Measurements from ENCODE around the gene TMEM63A.
A peak's percentile ranks its signal among the peaks of the same experiment; 100 is the strongest.

TMEM63A gene

GRCh38 chr1:225923692-225924555 lies 41.7 kb upstream of the TMEM63A start, which contains the start of gene PYCR2:
PYCR2 (minus strand) TSS chr1:225924250; CDS start chr1:225924110, 140 bp downstream.
- TF ChIP-seq CTCF (IDR thresholded peaks at IDR 0.05; ENCODE audit: low read length, missing control alignments): no peak
- peak within 1 kb of the TSS; percentile 73 for H3K4me3 ChIP-seq (replicated peaks; ENCODE audit: low read depth, low read length)
- peak; percentile 97 for DNase-seq (ENCODE audit: low read depth)

GRCh38 chr1:225923381-225923691 lies 41.2 kb upstream of the TMEM63A start:
- TF ChIP-seq CTCF (IDR thresholded peaks at IDR 0.05; ENCODE audit: low read length, missing control alignments): no peak

DNA sequence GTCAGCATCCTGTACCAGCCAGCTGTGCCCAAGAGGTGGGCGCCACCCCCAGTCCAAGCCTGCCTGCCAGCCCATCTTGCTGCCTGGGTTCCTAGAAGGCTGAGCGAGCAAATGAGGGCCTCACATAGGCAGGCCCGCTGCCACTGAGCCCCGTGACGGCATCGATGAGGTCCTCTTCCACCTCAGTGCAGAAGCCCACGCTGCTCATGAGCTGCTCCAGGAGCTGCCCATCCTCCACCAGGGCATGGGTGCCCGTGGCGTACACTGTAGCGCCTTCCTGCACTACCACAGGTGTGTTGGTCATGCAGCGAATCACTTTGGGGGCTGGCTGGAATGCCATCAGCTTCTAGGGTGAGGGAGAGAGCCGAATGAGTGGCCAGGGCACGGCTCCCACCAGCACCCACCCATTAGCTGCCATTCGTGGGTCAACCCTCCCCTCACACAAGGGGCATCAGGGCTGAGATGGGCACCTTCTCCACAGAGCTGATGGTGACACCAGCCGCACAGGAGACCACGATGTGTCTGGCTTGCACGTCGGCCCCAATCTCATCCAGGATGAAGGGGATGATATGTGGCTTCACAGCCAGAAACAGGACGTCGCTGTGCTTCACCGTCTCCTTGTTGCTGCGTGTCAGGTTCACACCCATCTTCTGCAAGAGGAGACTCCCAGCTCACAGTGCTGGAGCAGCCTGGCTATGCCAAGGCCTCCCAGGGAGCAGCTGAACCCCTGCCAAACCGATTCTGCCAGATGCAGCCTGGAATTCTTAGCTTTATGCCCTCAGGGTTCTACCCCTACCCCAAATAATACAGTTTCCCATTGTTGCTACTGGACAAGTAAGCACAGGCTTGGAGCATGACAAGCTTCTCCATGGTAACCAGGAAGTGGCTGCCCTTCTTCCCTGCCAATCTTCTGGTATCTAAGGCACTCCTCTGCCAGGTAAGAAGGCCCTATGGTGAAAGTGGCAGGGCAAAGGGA lies 39.8 kb upstream of the TMEM63A start:
- no peak for TF ChIP-seq CTCF (IDR thresholded peaks at IDR 0.05; ENCODE audit: low read length, missing control alignments)
- DNase-seq (ENCODE audit: low read depth): no peak
- no peak overlapping the region for H3K4me3 ChIP-seq (replicated peaks; ENCODE audit: low read depth, low read length)

More at GRCh38 chr1:225923381-225923691, 41.2 kb upstream of the TMEM63A start:
- DNase-seq (ENCODE audit: low read depth): no peak
- peak overlapping the region; percentile 73 for H3K4me3 ChIP-seq (replicated peaks; ENCODE audit: low read depth, low read length)

DNA sequence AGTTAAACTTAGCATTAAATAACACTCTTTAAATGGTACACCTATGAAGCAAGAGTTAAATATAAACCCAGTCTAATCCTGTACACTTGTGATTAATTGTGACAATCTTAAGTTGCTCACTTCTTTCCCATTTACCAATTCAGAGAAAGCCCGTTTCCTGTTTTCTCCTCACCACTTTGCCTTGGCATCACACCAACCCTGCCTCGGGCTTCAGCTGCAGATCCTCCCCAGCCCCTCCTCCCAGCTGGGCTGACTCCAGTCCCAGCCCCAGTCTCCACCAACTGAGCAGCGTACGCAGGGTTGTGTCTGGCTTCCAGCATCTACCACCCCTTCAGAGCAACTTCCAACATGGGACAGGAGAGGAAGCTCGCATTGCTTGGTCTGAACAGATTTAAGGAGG lies 37.7 kb upstream of the TMEM63A start:
- peak; percentile 85 for DNase-seq (ENCODE audit: low read depth)
- H3K4me3 ChIP-seq (replicated peaks; ENCODE audit: low read depth, low read length): no peak overlapping the region
- no peak for TF ChIP-seq CTCF (IDR thresholded peaks at IDR 0.05; ENCODE audit: low read length, missing control alignments)

GRCh38 chr1:225918280-225918679 lies 36.1 kb upstream of the TMEM63A start:
- DNase-seq (ENCODE audit: low read depth): no peak

DNA sequence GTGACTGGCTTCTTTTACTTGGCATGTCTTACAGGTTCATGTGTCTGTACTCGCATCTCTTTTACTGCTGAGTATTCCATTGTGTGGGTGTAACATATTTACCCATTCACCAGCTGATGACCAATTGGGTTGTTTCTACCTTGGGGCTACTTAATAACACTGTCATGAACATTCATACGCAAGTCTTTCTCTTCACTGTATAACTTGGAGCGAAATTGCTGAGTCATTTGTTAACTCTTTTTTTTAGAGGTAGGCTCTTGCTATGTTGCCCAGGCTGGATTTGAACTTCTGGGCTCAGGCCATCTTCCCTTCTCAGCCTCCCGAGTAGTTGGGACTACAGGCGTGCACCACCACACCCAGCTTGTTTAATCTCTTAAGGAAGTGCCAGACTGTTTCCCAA lies 35.4 kb upstream of the TMEM63A start:
- H3K4me3 ChIP-seq (replicated peaks; ENCODE audit: low read depth, low read length): no peak overlapping the region
- no peak for DNase-seq (ENCODE audit: low read depth)
- no peak for TF ChIP-seq CTCF (IDR thresholded peaks at IDR 0.05; ENCODE audit: low read length, missing control alignments)

More at GRCh38 chr1:225918280-225918679, 36.1 kb upstream of the TMEM63A start:
- no peak for TF ChIP-seq CTCF (IDR thresholded peaks at IDR 0.05; ENCODE audit: low read length, missing control alignments)
- H3K4me3 ChIP-seq (replicated peaks; ENCODE audit: low read depth, low read length): no peak overlapping the region

Data from fibroblast of pulmonary artery (primary cell).